ENCODE data around the gene EXO1.

- TF ChIP-seq EZH2 (IDR thresholded peaks at IDR 0.05) (no peak), SP1 (IDR thresholded peaks at IDR 0.05; ENCODE audit: low read depth) (peak; percentile 82), CTCF (IDR thresholded peaks at IDR 0.05 in 2 of 3, conservative IDR thresholded peaks at IDR 0.05 in 1 of 3; ENCODE audit: borderline replicate concordance in 1 of 3, insufficient read depth in 1 of 3, low read depth in 2 of 3, low read length in 2 of 3) (peak; percentile 20 to 33 (median 24); a peak in 4 of 6 replicates), POLR2A (IDR thresholded peaks at IDR 0.05; ENCODE audit: borderline replicate concordance, extremely low read depth, insufficient read depth, insufficient read length) (peak; percentile 75), RAD21 (IDR thresholded peaks at IDR 0.05; ENCODE audit: low read depth) (peak; percentile 61), CEBPB (IDR thresholded peaks at IDR 0.05; ENCODE audit: low read depth) (0 out of 2 replicates have a peak, but pooled peaks have one; percentile 24), EGR1 (IDR thresholded peaks at IDR 0.05; ENCODE audit: low read depth) (no peak), ZNF274 (IDR thresholded peaks at IDR 0.05; ENCODE audit: low read depth, low read length) (no peak), ELF1 (IDR thresholded peaks at IDR 0.05; ENCODE audit: borderline replicate concordance, low read depth) (peak; percentile 74), ZFX (IDR thresholded peaks at IDR 0.05) (no peak)
Measured at GRCh38 chr1:241847796-241848685, at the start of gene EXO1.

All from HCT116 (cell line).